Superior temporal gyrus (tissue), 1 donor: ENCODE results near the gene ERI3.

Experiments used
- DNase-seq: peaks from one replicate; pipeline ENCODE4 v3.0.0-alpha.2; 2016; ENCODE audit errors: extremely low spot score

ERI3 gene

DNA sequence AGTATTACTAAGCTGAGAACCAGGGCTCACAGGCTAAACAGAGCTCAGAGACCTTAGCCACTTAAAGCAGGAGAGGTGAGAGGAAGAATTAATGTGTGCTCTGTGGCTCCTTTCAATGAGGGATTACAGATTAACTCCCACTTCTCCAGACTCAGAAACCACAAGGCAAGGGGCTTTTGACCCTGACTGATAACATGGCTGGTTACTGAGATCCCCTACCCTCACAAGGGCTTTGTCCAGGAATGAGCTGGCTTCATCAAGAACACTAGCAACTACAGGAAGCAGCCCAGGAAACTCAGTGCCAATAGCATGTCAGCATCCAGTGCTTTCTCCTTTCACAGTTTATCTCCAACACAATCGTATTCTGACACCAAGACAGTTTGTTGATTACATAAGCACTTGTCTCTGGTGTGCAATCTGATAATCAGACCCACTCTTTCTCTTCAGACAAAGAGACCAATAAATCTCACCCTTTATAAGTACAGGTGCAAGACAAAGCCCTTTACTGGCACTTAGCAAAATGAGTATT, 38.8 kb downstream of the ERI3 start:
- peak; percentile 50 for DNase-seq

GRCh38 chr1:44315521-44315920, 39.5 kb downstream of the ERI3 start:
- no peak for DNase-seq

DNA sequence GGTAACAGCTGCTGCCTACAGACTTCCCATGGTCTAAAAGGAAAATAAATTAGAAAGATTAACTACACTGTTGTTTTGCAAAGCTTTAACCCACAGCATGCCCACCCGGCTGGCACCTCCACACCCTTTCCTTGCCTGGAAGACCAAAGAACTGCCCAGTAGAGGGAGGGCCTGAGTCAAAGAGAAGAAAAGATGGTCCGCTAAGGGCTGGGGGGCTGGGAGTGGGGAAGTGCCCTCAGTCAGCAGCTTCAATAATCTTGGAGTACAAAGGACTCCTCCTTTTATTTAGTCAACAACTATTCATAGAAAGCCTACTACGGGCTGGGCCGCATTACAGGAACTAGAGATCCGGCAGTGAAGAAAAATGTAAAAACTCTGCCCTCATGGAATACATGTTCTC, 40.6 kb downstream of the ERI3 start:
- no peak for DNase-seq

DNA sequence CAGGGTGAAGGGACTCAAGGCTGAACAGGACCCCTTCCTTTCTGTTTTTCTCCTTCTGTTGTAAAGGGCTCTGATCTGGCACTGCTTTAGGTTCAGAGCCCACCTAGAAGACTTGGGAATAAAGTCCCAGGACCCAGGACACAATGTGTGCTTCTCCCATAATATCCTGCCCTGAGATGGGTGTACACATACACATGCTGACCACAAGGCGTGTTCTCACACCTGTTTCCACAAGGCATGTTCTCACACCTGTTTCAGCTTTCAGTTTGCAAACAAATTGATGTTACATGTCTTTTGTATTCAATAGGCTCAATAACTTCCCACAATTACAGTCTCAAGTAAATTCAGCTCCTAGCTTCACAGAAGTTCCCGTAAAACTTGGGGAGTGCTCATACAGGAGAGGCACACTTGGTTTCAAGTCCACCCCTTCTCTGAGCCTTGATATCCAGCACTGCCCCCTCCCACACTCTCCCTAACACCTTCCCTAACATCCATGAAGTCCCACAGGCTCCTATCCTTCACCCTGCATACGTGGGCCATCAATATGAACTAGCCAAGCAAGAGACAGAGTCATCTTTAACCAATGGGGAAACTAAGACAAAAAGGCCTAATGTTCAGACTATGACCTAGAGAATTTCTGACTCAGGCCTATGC, 41.7 kb downstream of the ERI3 start:
- no peak for DNase-seq

- DNase-seq: no peak
These were observed 42.5 kb downstream of the ERI3 start for GRCh38 chr1:44312399-44313196.

DNA sequence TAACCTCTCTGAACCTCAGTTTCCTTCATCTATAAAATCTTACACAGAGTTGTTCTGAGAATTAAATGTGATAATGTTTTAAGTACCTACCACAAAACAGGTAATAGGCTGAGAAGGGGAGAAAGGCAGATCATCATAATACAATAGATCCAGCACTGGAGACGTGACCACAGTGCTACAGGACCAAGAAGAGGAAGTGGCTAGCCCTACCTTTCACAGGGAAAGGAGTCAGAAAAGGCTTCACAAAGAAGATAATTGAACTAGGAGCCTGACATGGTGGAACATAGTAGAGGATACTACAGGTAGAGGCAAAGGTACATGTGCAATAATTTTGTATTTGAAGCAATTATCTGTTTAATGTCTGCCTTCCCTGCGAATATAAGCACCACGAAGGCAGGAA, 45.1 kb downstream of the ERI3 start:
- DNase-seq: no peak

GRCh38 chr1:44305962-44306422, 49.1 kb downstream of the ERI3 start:
- no peak for DNase-seq

DNA sequence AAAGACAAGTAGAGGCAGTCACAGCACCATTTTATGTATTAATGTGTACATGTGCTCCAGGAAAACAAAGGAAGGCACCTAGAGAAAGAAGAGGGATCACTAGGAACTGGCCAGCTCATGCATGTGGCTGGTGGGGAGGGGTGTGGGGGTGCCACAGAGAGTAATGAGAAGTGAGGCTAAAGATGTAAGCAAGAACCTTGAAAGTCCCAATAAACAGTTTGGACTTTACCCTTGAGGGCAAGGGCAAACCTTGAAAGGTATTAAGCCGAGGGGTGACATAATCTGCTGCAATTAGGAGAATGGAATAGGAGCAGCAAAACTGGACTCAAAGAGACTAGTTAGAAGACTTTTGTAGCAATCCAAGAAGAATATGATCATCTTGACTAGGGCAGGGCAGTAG, 51.5 kb downstream of the ERI3 start:
- DNase-seq: no peak

GRCh38 chr1:44302541-44302940, 52.5 kb downstream of the ERI3 start:
- no peak for DNase-seq

DNA sequence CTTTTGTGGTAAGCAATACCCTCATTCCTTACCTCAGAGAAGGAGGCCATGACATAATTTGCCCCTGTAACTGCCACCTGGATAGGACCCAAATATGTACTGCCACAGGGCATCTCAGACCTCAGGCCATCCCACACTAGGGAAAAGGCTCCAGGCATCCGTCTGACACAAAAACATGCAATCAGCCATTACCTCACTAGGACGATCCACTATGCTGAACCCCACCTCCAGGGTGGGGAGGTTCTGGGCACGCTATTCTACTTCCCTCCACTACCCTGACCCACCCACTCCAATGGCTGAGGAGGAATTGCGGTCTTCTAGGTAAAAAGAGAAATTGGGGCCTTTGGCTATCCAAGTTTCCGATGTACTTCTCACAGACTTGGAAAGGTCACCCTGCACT, 53.6 kb downstream of the ERI3 start:
- DNase-seq: no peak

- DNase-seq: no peak
These were observed 54.2 kb downstream of the ERI3 start for GRCh38 chr1:44300852-44301251.

GRCh38 chr1:44297695-44298400, 57.2 kb downstream of the ERI3 start:
- DNase-seq: no peak

DNA sequence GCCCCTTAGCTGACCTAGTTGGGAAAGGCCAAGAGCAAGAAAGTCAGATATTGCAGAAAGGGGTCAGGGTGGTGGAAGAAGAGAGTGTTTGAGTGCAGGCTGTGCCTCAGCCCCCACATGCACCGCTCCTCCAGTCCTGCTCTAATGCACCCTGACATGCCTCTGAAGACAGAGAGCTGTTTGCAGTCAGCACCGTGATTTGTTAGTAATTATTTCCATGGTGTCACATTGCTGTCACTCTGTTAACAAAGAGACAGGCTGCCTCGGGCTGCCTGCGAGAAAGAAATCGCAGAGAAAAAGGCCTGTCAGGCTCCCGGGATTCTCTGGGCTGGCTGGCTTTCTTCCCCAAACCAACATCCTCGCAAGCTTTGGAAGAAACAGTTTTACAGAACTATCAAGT, 58.3 kb downstream of the ERI3 start:
- no peak for DNase-seq

GRCh38 chr1:44296086-44296485, 59.0 kb downstream of the ERI3 start:
- no peak for DNase-seq

- peak; percentile 74 for DNase-seq
These were observed 60.5 kb downstream of the ERI3 start for GRCh38 chr1:44294588-44295007.

DNA sequence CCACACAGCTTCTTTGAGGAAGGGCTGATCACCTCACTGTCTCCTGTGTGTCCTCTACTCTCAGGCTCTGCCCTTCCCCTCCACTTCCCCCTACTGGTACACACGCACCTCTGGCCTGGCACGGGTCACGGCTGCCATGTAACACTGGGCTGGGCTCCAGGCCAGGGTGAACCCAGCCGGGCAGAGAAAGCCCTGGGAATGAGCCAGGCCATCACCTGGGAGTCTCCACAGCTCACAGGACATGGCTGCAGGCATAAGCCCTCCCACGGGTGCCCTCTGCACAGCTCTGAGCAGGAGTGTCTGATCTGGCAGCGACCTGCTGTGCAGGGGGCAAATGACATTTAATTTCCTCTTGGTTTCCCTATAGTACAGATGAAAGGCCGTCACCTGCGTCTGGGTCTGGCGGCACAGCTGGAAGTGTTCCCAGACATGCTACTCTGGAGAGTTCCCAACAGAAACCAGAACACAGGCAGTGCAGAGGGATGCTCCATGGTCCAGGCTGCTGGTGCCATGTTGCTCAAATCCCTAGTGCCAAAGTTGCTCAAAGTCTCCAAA, 61.2 kb downstream of the ERI3 start:
- no peak for DNase-seq

GRCh38 chr1:44292651-44293050, 62.4 kb downstream of the ERI3 start:
- DNase-seq: no peak

GRCh38 chr1:44290250-44291094, 64.6 kb downstream of the ERI3 start:
- DNase-seq: no peak

DNA sequence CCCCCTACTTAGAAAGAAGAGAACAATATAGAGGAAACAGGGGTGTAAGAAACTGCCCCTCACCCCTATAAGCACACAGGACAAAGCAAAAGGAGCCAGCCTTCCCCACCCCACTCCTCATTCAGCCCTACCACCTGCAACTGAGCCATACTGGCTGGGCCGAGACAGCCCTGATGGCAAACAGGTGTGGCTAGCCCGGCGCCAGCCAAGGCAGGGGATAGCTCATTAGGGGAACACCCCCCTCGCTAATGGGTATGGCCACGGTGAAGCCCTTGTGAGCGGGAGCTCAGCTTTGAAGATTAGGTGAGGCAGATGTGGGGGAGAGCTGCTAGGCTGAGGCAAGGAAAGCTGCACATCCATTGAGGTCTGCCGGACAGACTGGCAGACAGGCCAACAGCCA, 65.5 kb downstream of the ERI3 start:
- no peak for DNase-seq

DNA sequence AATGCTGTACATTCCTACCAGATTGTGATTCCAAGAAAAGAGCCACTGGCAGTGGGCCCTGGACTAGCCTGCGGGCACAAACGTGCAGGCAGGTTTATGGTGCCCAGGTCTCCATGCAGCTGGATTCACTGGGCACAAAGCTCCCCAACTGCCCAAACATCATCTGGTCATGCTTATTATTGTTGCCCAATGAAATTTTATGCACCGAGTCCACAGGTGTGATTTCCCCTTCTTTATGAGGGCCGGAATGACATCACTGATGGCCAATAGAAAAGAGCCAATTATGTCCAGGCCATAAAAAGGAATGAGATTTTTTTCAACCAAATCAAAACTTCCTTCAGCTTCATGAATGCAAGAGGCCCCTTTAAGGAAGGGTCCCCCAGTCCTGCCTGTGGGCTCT, 66.2 kb downstream of the ERI3 start:
- no peak for DNase-seq

GRCh38 chr1:44284184-44284583, 70.9 kb downstream of the ERI3 start:
- DNase-seq: no peak
